ENCODE results near the gene NUP35.
"Not testable (repeated sequence)": the region's sequence is repeated elsewhere in the genome, so short reads cannot be mapped to it uniquely, and the experiment has no call there.

Gene NUP35

GRCh38 chr2:183126635-183127034, 2.4 kb downstream of the NUP35 start:
- no peak for DNase-seq

- no peak for DNase-seq
These were observed 9.8 kb downstream of the NUP35 start for GRCh38 chr2:183134016-183134415.

GRCh38 chr2:183148955-183149354, 24.7 kb downstream of the NUP35 start:
- DNase-seq = no peak

- no peak for DNase-seq
These were observed 25.2 kb downstream of the NUP35 start for GRCh38 chr2:183149489-183149888.

GRCh38 chr2:183152280-183152679, 28.0 kb downstream of the NUP35 start:
- DNase-seq = not testable (repeated sequence)

GRCh38 chr2:183153967-183154366, 29.7 kb downstream of the NUP35 start:
- DNase-seq = no peak

- not testable (repeated sequence) for DNase-seq
These were observed 30.5 kb downstream of the NUP35 start for GRCh38 chr2:183154772-183155171.

- DNase-seq = no peak
These were observed 32.9 kb downstream of the NUP35 start for GRCh38 chr2:183157131-183157530.

- no peak for DNase-seq
These were observed 38.1 kb downstream of the NUP35 start for GRCh38 chr2:183162362-183162761.

- DNase-seq = no peak
These were observed 39.8 kb downstream of the NUP35 start for GRCh38 chr2:183163821-183164649.

GRCh38 chr2:183164650-183165015, 40.4 kb downstream of the NUP35 start:
- DNase-seq = no peak

- DNase-seq = no peak
These were observed 42.0 kb downstream of the NUP35 start for GRCh38 chr2:183166210-183166609.

- not testable (repeated sequence) for DNase-seq
These were observed 42.7 kb downstream of the NUP35 start for GRCh38 chr2:183166976-183167375.

- DNase-seq = no peak
These were observed 48.1 kb downstream of the NUP35 start for GRCh38 chr2:183172220-183172887.

GRCh38 chr2:183179156-183179555, 54.9 kb downstream of the NUP35 start:
- no peak for DNase-seq

- DNase-seq = no peak
These were observed 61.3 kb downstream of the NUP35 start for GRCh38 chr2:183185534-183185933.

GRCh38 chr2:183186296-183186695, 62.1 kb downstream of the NUP35 start:
- no peak for DNase-seq

- DNase-seq = no peak
These were observed 62.5 kb downstream of the NUP35 start for GRCh38 chr2:183186766-183187165.

- DNase-seq = no peak
These were observed 68.1 kb downstream of the NUP35 start for GRCh38 chr2:183192343-183192742.

GRCh38 chr2:183193904-183194303, 69.7 kb downstream of the NUP35 start:
- DNase-seq = no peak

- no peak for DNase-seq
These were observed 71.2 kb downstream of the NUP35 start for GRCh38 chr2:183195397-183195796.

- no peak for DNase-seq
These were observed 71.8 kb downstream of the NUP35 start for GRCh38 chr2:183195998-183196409.

- no peak for DNase-seq
These were observed 80.2 kb downstream of the NUP35 start for GRCh38 chr2:183204397-183204796.
